Stomach (tissue), 9 donors: ENCODE data around the gene E2F7. TPM values are rescaled to one million over a fixed set of nuclear protein-coding genes. Genes with fewer than 3 reads are reported as not detected.

ENCODE experiments used
- DNase-seq, 2 donors: peaks; one replicate each; pipeline versions ENCODE4 v3.0.0 to v3.0.0-alpha.2; 2013 to 2019
- H3K27ac ChIP-seq, 5 donors: fragments of 200-600 bp in 4 of 5; sonication (generic) in 4 of 5; one replicate each; pipeline ENCODE4 v1.5.1; 2013 to 2019; ENCODE audit warnings: mild to moderate bottlenecking in 1 of 5, moderate library complexity in 1 of 5
- H3K27me3 ChIP-seq, 3 donors: fragments of 200-600 bp; sonication (generic); one replicate each; pipeline ENCODE4 v1.5.1; 2017 to 2019; ENCODE audit warnings: mixed run types in 1 of 3
- H3K36me3 ChIP-seq, 4 donors: fragments of 200-600 bp; sonication (generic); 1 replicate in 3 of 4; 2 replicates in 1 of 4; pipeline ENCODE4 v1.5.1; 2016 to 2019
- H3K4me1 ChIP-seq, 4 donors: fragments of 200-600 bp; sonication (generic); one replicate each; pipeline ENCODE4 v1.5.1; 2016 to 2019
- H3K4me3 ChIP-seq, 4 donors: fragments of 200-600 bp; sonication (generic) in 3 of 4; one replicate each; pipeline ENCODE4 v1.5.1; 2016 to 2019; ENCODE audit warnings: mild to moderate bottlenecking in 1 of 4
- H3K9me3 ChIP-seq, 4 donors: fragments of 200-600 bp; sonication (generic); one replicate each; pipeline ENCODE4 v1.5.1; 2016 to 2019
- CTCF ChIP-seq, 7 experiments: fragments of 450-650 bp in 4 of 7; fragments of 200-600 bp in 3 of 7; sonication (generic) in 3 of 7; IDR thresholded peaks; one replicate each; pipeline ENCODE4 v1.5.1; 2016 to 2019; ENCODE audit warnings: antibody characterized with exemption in 7 of 7, control low read depth in 2 of 7, mild to moderate bottlenecking in 1 of 7
- EP300 ChIP-seq: sonication (generic); formaldehyde crosslinking; IDR thresholded peaks from one replicate; pipeline ENCODE4 v1.6.1; 2017; ENCODE audit warnings: antibody characterized with exemption
- POLR2A ChIP-seq, 4 donors: fragments of 450-650 bp; IDR thresholded peaks; one replicate each; pipeline ENCODE4 v1.6.1; 2016; ENCODE audit warnings: antibody characterized with exemption in 4 of 4, control low read depth in 2 of 4, mild to moderate bottlenecking in 1 of 4, moderate library complexity in 1 of 4
- POLR2AphosphoS5 ChIP-seq, 3 donors: sonication (generic); formaldehyde crosslinking; IDR thresholded peaks; one replicate each; pipeline ENCODE4 v1.6.1; 2016; ENCODE audit warnings: antibody characterized with exemption in 3 of 3
- WGBS, 5 donors: extraction: QIAGEN DNeasy Blood & Tissue Kit in 3 of 5; methylation state at CpG; one replicate each; pipeline versions ENCODE4 v1.1.5 to v1.1.7; 2013 to 2018; 5-methylcytosine and 5-hydroxymethylcytosine counted together
- intact Hi-C: fragments of 100-400 bp; cut with DNase I; formaldehyde crosslinking; loops from one replicate; pipeline ENCODE4 v1.15.1; 2023; ENCODE audit warnings: low total_unique reads
- polyA plus RNA-seq, 3 donors: library from polyadenylated mRNA; stranded (reverse); fragments of 200-250 nt; gene quantifications; one replicate each; pipeline ENCODE4 v1.2.3, GENCODE V29; 2013
- total RNA-seq, 5 donors: library from RNA; depleted of rRNA; stranded (reverse); fragments of >200 nt; gene quantifications; one replicate each; pipeline versions ENCODE4 v1.1.0 to v1.2.3, GENCODE V29; 2014 to 2016
- donor health status: healthy with polysubstance abuse.
- donor health status: Bipolar disorder and iron deficiency.
- donor health status: healthy.

The E2F7 gene
- total and polyA plus RNA-seq, 8 donors, result 0.31 to 7.7 (median 0.75) TPM; not detected in 1

GRCh38 chr12:77053259-77053658 lies 12.1 kb downstream of the E2F7 start:
- Histone ChIP-seq H3K9me3 (no peaks in the 10 kb centered on the region), H3K36me3 (no peaks in the 10 kb centered on the region), H3K27me3 (no peaks in the 10 kb centered on the region), H3K4me3 (no peak overlapping the region), H3K4me1 (peaks cover 0 to 5% (median 0%) of the 10 kb centered on the region in 4 donors), H3K27ac (no peak overlapping the region)
- no peak for DNase-seq
- WGBS, 5 donors, result 33 to 94% (median 81%) methylated on average over 1 of the region's 1 CpG
- intact Hi-C loops, result no loop called here
- no peak for TF ChIP-seq CTCF (IDR thresholded peaks at IDR 0.05)
- no peak for TF ChIP-seq EP300
- no peak for TF ChIP-seq POLR2A (IDR thresholded peaks at IDR 0.05)
- no peak for TF ChIP-seq POLR2AphosphoS5 (IDR thresholded peaks at IDR 0.05)

GRCh38 chr12:77049767-77050353 lies 15.5 kb downstream of the E2F7 start:
- 23 to 32% (median 25%) methylated on average over 4 of the region's 4 CpGs for WGBS, 5 donors
- no peak for TF ChIP-seq EP300
- TF ChIP-seq CTCF (IDR thresholded peaks at IDR 0.05), result peak in 5 of 7 experiments; percentile 55 to 69 (median 65)
- TF ChIP-seq POLR2AphosphoS5 (IDR thresholded peaks at IDR 0.05), result no peak
- no peak for TF ChIP-seq POLR2A (IDR thresholded peaks at IDR 0.05)
- Histone ChIP-seq H3K27me3 (no peaks in the 10 kb centered on the region), H3K4me3 (no peak overlapping the region), H3K4me1 (peaks cover 0 to 5% (median 0%) of the 10 kb centered on the region in 4 donors), H3K9me3 (no peaks in the 10 kb centered on the region), H3K36me3 (no peaks in the 10 kb centered on the region), H3K27ac (no peak overlapping the region)
- DNase-seq, result peak in 1 of 2 donors; percentile 86
- intact Hi-C loops, result loop anchor here (10.0 kb wide), 1 partner anchor 645 kb away; no protein-coding TSS in a partner anchor

- H3K4me1 ChIP-seq, result peaks cover 0 to 5% (median 0%) of the 10 kb centered on the region in 4 donors
- no peaks in the 10 kb centered on the region for H3K36me3 ChIP-seq
- H3K27me3 ChIP-seq, result no peaks in the 10 kb centered on the region
- H3K9me3 ChIP-seq, result no peaks in the 10 kb centered on the region
- DNase-seq, result no peak
- WGBS, 5 donors, result 83 to 87% (median 85%) methylated on average over 6 of the region's 6 CpGs
- no peak overlapping the region for H3K4me3 ChIP-seq
- TF ChIP-seq EP300 (no peak), CTCF (IDR thresholded peaks at IDR 0.05) (no peak), POLR2AphosphoS5 (IDR thresholded peaks at IDR 0.05) (no peak), POLR2A (IDR thresholded peaks at IDR 0.05) (no peak)
- intact Hi-C loops, result loop anchor here (10.0 kb wide), 1 partner anchor 647 kb away; no protein-coding TSS in a partner anchor
- no peak overlapping the region for H3K27ac ChIP-seq
Observed at GRCh38 chr12:77047341-77048109, 17.8 kb downstream of the E2F7 start.

- H3K4me3 ChIP-seq, result no peak overlapping the region
- no peak for TF ChIP-seq CTCF (IDR thresholded peaks at IDR 0.05)
- no peak for TF ChIP-seq POLR2AphosphoS5 (IDR thresholded peaks at IDR 0.05)
- TF ChIP-seq POLR2A (IDR thresholded peaks at IDR 0.05), result no peak
- no peak for TF ChIP-seq EP300
- no peak overlapping the region for H3K27ac ChIP-seq
- no peaks in the 10 kb centered on the region for H3K9me3 ChIP-seq
- intact Hi-C loops, result loop anchor here (10.0 kb wide), 1 partner anchor 648 kb away; no protein-coding TSS in a partner anchor
- H3K27me3 ChIP-seq, result no peaks in the 10 kb centered on the region
- peak in 1 of 2 donors; percentile 22 for DNase-seq
- H3K36me3 ChIP-seq, result no peaks in the 10 kb centered on the region
- H3K4me1 ChIP-seq, result peaks cover 0 to 5% (median 0%) of the 10 kb centered on the region in 4 donors
- 94 to 98% (median 97%) methylated on average over 5 of the region's 5 CpGs for WGBS, 5 donors
Observed at GRCh38 chr12:77046468-77046867, 18.9 kb downstream of the E2F7 start.
